Neuron (in vitro differentiated cells): Measurements from ENCODE around the gene RUFY2.

Source experiments
- H2AFZ ChIP-seq: one replicate; pipeline ENCODE4 v1.6.1; 2013; ENCODE audit warnings: low read depth, mild to moderate bottlenecking, inconsistent platforms, low read length, moderate library complexity
- H3K27me3 ChIP-seq: one replicate; pipeline ENCODE4 v1.6.1; 2013; ENCODE audit warnings: low read length; ENCODE audit not compliant: insufficient read depth
- H3K36me3 ChIP-seq: one replicate; pipeline ENCODE4 v1.6.1; 2013; ENCODE audit warnings: low read length; ENCODE audit not compliant: insufficient read depth
- H3K4me1 ChIP-seq: one replicate; pipeline ENCODE4 v1.6.1; 2013; ENCODE audit warnings: low read length; ENCODE audit not compliant: insufficient read depth
- H3K4me3 ChIP-seq: 2 replicates; pipeline ENCODE4 v1.5.1; 2013; ENCODE audit warnings: mild to moderate bottlenecking, low read length, moderate library complexity
- H3K9me3 ChIP-seq: one replicate; pipeline ENCODE4 v1.6.1; 2013; ENCODE audit warnings: low read length

RUFY2 gene

DNA sequence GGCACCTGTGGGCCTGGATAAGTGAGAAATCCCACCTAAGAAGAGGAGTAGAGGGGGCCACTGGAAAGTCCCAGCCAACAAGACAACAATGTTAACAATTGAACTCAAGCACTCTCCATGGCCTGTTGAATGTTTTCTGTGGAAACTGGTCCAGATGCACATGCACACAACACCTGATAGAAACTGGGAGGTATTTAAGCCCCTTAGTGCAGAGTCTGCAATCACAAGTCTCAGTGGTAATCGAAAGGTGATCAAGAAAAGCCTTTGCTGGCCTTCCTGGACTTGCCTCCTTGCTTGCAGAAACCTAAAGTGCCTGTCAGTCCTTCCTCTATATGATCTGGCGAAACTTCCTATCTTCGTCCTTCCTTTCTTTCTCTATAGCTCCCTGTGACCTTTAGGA, 105.8 kb downstream of the RUFY2 start:
- Histone ChIP-seq H3K36me3 (no peaks in the 10 kb centered on the region), H3K9me3 (no peaks in the 10 kb centered on the region), H3K27me3 (no peaks in the 10 kb centered on the region), H3K4me3 (no peak overlapping the region), H2AFZ (no peak overlapping the region), H3K4me1 (no peaks in the 10 kb centered on the region)

DNA sequence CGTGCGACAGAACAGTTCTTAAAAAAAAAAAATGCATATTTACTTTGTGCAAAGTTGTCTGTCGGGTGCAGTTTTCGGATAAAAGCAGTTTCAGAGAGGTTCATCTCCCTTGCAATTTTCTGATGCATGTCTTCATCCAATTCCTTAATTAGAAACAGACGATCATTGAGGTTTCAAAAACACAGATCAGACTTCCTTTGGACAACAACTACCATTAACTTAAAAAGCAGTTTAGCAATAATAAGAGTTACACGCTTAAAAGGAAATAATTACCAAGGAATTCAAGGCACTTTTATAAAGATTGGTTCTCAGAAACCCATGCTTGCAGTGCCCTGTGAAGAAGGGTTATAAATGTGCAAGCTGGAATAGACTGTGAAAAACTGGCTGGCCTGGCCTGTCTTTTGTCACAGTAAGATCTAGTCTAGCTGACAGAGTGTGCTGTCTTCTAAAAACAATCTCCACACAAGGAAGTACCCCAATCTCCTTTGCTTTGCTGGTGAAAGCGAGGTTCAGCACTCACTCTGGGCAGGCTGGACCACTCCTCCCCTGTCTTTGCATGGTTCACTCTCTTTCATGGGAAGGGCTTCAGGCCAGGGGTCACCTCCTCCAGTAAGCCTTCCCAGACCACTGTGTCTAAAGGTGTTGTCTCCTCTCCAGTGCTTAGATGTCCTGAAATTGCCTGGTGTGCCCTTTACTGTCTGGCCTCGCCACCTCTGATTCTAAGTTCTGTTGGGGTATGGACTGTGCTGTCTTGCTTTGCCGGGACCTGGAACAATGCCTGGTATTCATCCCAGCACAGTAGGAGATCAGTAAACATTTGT, 110.0 kb downstream of the RUFY2 start:
- H3K4me3 ChIP-seq = no peak overlapping the region
- no peak overlapping the region for H2AFZ ChIP-seq
- H3K9me3 ChIP-seq = peaks cover 3% of the 10 kb centered on the region
- H3K27me3 ChIP-seq = no peaks in the 10 kb centered on the region
- no peaks in the 10 kb centered on the region for H3K4me1 ChIP-seq
- H3K36me3 ChIP-seq = no peaks in the 10 kb centered on the region
